Body of pancreas (tissue), 4 donors: Measurements from ENCODE around the gene CCDC154.

Source experiments
- POLR2A ChIP-seq, 3 donors: fragments of 450-650 bp; IDR thresholded peaks; one replicate each; pipeline ENCODE4 v1.6.1; 2016; ENCODE audit warnings: antibody characterized with exemption in 3 of 3, mild to moderate bottlenecking in 2 of 3
- TF ChIP-seq, protein P1 (sequence below), 7 experiments: fragments of 450-650 bp in 4 of 7; fragments of 200-600 bp in 3 of 7; sonication (generic) in 3 of 7; IDR thresholded peaks; one replicate each; pipeline ENCODE4 v1.5.1; 2016 to 2019; ENCODE audit warnings: antibody characterized with exemption in 7 of 7

DNA sequence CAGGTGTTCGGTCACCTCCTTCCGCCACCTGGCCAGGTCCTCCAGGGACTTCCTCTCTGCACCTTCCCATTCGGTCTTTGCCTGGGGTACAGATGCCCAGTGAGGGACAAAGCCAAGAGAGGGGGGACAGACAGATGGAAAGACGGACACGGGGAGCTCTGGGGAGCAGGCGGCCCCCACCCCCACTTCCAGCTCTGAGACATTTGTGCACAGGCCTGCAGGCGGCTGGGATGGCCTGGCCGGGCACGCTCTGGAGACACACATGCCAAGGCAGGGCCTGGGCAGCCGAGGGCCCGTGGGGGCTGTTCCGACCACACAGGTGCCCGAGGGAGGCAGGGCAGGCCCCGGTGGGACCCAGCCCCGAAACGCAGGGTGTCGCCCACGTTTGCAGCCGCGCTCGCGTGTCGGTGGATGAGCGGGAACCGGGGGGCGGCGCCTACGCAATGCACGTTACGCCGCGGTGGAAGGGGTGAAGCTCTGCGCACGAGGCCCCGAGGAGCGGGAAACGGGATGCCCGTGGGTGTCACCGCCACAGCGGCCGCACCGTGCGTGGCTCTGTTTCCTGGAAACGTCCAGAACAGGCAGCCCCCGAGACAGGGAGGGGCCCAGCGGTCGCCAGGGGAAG is 7.5 kb downstream of the CCDC154 start:
- no peak for TF ChIP-seq POLR2A (IDR thresholded peaks at IDR 0.05)
- TF ChIP-seq, protein P1, sequence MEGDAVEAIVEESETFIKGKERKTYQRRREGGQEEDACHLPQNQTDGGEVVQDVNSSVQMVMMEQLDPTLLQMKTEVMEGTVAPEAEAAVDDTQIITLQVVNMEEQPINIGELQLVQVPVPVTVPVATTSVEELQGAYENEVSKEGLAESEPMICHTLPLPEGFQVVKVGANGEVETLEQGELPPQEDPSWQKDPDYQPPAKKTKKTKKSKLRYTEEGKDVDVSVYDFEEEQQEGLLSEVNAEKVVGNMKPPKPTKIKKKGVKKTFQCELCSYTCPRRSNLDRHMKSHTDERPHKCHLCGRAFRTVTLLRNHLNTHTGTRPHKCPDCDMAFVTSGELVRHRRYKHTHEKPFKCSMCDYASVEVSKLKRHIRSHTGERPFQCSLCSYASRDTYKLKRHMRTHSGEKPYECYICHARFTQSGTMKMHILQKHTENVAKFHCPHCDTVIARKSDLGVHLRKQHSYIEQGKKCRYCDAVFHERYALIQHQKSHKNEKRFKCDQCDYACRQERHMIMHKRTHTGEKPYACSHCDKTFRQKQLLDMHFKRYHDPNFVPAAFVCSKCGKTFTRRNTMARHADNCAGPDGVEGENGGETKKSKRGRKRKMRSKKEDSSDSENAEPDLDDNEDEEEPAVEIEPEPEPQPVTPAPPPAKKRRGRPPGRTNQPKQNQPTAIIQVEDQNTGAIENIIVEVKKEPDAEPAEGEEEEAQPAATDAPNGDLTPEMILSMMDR (IDR thresholded peaks at IDR 0.05): no peak
